B cell (primary cell): ENCODE results near the gene LRBA.

Experiments used
- CTCF ChIP-seq: fragments of 200-600 bp; IDR thresholded peaks from one replicate; pipeline ENCODE4 v1.8.0; 2022; ENCODE audit warnings: antibody characterized with exemption, mild to moderate bottlenecking
- EZH2 ChIP-seq: IDR thresholded peaks from 2 replicates; pipeline ENCODE4 v1.6.1; 2012; ENCODE audit warnings: borderline replicate concordance, low read depth, mild to moderate bottlenecking, moderate library complexity, low read length; ENCODE audit not compliant: insufficient read depth, poor library complexity, severe bottlenecking

- no peak for TF ChIP-seq CTCF
- no peak for TF ChIP-seq EZH2
Observed at GRCh38 chr4:150543042-150543441, 472.0 kb downstream of the LRBA start.
